Stimulated activated CD4-positive, alpha-beta T cell treated with anti-CD3 and anti-CD28 coated beads, Interleukin-12 subunit alpha, Interleukin-12 subunit beta, amount 100 ng/mL, for 4 hours (primary cell): ENCODE results near the gene FLYWCH1.

Experiments
- DNase-seq: peaks from one replicate; pipeline ENCODE4 v3.0.0-alpha.2; 2020

The FLYWCH1 gene

DNA sequence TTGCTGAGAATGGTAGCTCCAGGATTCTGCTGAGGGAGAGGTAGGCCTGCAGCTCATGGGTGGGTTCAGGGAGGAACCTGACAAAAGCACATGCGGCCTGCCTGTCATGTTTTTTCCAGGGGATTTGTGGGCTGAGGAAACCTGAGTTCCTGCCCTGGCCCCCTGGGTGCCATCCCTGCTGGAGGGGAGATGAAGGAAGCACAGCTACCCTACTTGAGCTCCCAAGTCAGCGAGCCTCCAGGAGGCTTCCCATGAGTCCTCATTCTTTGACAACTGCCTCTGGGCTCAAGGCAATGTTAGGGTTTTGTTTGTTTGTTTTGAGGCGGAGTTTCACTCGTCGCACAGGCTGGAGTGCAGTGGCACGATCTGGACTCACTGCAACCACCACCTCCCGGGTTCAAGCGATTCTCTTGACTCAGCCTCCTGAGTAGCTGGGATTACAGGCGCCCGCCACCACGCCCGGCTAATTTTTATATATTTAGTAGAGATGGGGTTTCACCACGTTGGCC lies 12.1 kb upstream of the FLYWCH1 start:
- no peak for DNase-seq

DNA sequence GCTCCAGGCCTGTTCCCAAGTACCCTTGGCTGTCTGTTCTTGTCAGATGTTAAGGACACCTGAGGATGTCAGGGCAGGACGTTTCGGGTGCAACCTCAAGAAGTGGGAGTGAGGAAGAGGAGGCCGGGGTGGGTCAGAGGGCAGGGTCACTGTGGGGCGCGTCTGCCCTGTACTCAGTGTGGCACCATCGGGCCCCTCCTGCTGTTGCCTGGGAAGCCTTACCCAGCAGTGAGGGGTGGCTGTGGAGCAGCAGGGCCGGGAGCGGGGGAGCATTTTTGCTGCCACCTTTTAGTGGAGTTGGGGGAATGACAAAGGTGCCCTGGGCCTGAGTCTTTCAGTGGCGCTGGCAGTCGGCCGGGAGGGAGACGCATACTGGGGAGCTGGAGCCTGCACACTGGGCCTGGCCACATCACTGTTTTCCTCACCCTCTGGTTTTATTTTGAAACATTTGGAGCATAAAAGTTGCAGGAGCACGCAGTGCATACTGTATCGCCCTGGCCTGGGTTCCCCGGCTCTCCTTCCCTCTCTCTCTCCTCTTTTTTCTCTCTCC lies 11.1 kb upstream of the FLYWCH1 start:
- DNase-seq = no peak

DNA sequence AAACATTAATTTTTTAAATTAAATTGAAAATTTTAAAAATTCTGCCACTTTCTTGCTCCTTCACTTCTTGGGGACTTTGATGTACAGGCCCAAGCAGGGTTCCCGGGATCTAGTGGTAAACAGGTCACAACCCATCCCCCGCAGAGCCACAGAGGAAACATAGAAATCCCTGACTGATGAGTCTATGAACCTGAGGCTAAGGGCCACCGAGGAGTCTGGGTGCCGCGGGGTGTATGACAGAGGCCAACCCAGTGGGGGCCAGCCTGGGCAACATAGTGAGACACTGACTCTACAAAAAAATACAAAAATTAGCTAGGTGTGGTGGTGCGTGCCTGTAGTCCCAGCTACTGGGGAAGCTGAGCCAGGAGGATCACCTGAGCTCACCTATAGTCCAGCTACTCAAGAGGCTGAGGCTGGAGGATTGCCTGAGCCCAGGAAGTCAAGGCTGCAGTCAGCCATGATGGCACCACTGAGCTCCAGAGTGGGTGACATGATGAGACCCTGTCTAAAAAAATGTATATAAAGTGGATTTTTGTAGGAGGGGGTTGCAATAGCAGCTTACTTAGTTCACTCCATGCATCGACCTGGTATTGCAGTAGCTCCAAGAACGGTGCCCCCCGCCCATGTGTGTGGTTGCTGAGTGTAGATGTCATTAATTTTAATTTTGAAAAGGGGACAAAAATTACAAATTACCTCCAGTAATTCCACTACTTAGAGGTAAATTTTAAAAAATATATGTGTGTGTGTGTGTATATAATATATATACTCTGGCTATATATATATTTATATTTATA lies 9.2 kb upstream of the FLYWCH1 start:
- DNase-seq = no peak

DNA sequence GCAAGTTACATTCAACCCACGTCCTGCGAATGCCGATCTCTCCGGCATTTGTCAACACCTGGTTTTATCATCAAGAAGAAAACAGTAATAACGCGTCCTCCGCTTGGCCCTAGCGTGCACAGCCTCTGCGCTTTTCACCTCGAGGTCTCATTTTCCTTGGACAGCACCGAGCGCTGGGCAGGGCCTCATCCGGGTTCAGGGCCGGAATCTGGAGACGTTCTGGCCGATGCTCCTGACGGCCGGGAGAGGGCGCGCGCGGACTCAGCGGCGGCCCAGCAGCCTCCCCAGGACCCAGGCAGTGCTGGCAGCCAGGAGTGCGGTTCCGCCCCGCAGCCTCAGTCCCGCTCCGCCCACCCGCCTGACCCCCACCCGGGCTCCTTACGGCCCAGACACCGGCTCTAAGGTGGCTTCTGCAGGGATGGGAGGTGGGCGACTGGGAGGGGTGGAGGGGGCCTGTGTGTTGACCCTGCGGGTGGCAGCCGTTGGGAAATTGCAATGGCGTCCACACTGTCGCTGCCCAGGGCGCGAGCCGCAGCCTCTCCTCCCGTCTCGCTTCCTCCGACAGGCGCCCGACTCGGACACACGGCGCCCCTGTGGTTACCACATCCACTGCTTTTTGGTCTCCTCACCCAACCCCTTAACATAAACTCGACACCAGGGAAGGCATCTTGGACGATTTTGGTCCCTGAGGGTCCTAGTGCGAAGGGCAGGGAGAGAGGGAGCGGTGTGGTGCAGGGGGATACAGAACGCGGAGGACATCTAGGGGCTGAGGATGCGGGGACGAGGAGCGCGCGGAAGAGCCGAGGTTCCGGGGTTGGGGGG lies 7.4 kb upstream of the FLYWCH1 start:
- peak; percentile 74 for DNase-seq

DNA sequence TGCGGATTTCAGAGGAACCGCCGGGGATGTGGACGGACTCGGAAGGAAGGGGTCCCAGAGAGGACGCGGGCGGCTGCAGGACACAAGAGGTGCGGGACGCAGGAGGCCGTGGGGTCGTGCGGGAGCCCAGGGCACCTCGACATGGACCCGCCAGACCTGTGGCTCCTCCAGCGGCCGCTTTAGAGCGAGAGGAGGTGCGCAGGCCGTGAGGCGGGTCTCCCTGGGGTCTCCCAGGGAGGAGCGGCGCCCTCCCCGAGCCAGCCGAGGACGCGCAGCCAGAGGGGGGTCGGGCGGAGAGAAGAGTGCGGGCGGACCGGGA lies 6.8 kb upstream of the FLYWCH1 start:
- DNase-seq = peak; percentile 18

DNA sequence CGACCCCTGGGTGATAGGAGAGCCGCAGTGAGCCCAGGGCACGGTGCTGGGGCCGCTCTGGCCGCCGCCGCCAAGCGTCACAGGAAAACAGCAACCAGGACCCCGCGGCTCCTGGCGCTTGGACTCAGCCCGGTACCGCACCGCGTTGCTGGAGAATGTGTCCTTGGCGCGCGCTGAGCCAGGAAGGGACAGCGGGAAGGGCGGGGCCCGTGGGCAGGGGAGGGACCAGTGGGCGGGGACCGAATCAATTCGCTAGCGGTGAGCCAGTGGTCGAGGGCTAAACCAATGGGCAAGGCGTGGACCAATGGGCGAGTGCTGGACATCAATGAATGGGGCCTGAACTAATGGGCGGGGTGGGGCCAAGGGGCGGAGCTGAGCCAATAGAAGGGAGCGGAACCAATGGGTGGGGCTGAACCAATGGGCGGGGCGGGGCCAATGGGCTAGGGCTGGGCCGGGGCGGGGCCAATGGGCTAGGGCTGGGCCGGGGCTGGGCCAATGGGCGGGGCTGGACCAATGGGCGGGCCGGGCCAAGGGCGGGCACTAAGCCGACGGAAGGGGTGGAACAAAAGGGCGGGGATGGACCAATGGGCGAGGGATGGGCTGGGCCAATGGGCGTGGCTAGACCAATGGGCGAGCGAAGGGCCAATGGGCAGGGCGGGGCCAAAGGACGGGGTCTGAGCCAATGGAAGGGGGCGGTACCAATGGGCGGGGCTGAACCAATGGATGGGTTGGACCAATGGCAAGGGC lies 6.3 kb upstream of the FLYWCH1 start:
- DNase-seq = peak; percentile 89

DNA sequence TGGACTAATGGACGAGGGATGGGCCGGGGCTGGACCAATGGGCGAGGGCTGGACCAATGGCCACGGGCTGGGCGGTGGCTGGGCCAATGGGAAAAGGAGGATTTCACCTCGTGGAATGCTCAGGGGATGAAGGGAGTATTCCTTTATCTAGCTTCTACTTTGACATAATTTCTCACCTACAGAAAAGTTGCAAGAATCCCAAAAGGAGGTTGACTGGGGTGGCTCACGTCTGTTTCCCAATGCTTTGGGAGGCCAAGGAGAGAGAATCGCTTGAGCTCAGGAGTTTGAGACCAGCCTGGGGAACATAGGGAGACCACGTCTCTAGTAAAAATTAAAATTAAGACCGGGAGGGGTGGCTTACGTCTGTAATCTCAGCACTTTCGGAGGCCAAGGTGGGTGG lies 5.7 kb upstream of the FLYWCH1 start:
- DNase-seq = no peak

DNA sequence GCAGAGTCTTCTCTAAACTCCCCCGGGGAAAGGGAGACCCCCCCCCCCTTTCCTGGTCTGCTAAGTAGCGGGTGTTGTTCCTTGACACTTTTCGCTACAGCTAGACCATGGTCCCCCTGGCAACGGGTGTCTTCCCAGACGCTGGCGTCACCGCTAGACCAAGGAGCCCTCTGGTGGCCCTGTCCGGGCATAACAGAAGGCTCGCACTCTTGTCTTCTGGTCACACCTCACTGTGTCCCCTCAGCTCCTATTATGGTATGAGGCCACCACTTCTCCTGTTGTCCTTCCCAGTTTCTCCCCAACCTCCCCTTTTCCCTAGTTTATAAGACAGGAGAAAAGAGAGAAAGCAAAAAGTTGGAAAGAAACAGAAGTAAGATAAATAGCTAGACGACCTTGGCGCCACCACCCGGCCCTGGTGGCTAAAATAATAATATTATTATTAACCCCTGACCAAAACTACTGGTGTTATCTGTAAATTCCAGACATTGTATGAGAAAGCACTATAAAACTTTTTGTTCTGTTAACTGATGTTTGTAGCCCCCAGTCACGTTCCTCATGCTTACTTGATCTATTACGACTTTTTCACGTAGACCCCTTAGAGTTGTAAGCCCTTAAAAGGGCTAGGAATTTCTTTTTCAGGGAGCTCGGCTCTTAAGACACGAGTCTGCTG lies 4.5 kb upstream of the FLYWCH1 start:
- peak; percentile 28 for DNase-seq

DNA sequence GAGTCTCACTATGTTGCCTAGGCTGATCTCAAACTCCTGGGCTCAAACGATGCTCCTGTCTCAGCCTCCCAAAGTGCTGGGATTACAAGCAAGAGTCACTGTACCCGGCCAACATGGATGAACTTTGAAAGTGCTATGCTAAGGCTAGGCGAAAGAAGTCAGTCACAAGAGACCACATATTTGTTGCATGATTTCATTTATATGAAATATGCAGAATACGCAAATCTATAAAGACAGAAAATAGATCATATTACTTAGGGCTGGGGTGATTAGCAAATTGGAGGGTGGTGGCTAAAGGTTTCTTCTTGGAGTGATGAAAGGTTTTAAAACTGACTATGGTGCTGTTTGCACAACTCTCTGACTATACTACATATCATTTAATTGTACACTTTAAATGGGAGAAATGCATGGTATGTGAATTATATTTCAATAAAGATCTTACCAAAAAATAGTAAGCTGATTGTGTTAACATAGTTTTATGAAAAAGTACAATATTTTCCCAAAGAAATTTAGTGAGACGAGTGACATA lies 1.2 kb upstream of the FLYWCH1 start:
- no peak for DNase-seq

DNA sequence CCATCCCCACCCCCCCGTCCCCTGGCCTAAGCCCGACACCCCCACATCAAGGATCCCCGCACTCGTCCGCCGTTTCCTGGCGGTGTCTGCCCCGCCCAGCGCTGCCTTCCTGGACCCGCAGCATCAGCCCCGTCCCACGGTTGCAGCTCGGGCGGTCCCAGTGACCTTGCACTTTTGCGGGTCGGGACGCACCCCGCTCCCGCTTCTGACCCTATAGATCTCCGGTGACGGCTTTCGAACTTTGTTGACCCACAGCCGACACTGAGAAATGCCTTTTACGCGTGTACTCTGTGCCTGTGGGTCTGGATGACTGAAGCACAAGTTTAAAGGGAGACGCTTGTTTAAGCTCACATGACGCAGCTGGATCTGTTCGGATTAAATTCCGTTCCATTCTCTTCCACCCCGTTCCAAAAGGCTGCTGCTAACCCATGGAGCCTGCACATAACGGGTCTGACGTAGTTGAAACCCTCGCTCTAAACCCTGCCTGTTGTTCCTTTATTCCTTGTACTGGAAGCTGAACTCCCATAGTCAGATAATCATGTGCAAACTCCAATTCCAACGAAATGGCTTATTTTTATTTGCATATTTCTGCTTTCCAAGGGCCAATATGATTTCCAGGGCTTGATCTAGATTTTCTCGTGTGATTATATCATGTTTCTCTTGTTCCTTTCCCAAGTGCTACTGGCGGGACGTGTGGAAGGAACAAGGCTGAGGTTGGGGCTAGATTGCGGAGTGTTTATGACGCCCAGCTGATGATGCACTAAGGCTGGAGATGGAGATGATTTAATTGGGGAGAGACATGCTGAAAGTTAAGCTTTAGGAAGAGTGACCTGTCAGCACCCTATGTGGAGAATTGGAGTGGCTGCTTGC lies 834 bp downstream of the FLYWCH1 start:
- DNase-seq = peak; percentile 31

DNA sequence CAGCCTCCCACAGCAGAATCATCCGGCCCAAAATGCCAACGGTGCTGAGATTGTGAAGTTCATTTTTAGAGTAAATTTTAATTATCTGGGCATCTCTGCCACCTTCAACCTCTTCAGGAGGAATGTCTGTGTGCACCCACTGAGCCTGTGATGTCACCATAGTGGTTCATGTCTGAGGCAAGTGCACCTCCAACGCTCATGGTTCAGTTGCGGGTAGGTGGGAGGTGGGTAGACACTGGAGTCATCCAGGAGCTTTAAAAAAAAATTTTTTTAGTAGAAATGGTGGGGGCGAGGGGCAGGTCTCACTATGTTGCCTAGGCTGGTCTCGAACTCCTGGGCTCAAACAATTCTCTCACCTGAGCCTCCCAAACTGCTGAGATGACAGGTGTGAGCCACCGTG lies 1.9 kb downstream of the FLYWCH1 start:
- no peak for DNase-seq

DNA sequence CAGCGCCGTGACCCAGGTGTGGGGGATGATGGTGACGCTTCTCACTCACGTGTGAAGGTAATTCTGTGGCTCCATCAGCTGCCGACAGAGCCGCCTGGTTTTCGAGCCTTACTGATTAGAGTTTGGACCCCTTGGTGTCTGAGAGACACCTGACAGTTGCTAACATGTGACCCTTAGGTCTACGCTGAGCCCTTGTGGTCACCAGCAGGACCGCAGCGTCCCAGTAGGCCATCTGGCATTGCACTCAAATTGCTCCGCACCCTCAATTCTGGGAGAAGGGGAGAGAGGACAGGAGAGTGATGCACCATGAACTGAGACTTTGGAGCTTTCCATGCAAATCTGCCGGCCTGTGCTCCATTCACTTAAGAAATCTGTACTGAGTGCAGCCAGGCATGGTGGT lies 2.5 kb downstream of the FLYWCH1 start:
- DNase-seq = no peak

DNA sequence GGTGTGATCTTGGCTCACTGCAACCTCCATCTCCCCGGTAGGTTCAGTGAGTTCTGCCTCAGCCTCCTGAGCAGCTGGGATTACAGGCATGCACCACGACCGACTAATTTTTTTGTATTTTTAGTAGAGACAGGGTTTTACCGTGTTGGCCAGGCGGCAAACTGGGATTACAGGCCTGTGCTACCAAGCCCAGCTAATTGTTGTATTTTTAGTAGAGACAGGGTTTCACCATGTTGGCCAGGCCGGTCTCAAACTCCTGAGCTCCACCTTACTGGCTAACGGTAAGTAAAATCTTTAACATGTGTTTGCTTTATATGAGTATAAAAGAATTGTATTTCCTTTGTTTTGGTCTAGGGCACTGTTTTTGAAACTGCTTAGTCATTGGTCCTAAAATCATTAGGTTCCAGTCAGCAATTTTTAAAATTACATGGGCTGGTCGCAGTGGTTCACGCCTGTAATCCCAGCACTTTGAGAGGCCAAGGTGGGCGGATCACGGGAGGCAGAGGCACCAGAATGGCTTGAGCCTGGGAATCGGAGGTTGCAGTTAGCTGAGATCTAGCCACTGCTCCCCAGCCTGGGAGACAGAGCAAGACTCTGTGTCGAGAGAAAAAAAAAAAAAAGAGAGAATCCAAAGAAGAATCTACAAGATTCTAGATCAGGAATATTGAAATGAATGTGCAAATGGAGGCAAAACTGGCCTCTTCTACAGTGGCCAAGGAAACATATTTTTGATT lies 3.6 kb downstream of the FLYWCH1 start:
- DNase-seq = no peak

DNA sequence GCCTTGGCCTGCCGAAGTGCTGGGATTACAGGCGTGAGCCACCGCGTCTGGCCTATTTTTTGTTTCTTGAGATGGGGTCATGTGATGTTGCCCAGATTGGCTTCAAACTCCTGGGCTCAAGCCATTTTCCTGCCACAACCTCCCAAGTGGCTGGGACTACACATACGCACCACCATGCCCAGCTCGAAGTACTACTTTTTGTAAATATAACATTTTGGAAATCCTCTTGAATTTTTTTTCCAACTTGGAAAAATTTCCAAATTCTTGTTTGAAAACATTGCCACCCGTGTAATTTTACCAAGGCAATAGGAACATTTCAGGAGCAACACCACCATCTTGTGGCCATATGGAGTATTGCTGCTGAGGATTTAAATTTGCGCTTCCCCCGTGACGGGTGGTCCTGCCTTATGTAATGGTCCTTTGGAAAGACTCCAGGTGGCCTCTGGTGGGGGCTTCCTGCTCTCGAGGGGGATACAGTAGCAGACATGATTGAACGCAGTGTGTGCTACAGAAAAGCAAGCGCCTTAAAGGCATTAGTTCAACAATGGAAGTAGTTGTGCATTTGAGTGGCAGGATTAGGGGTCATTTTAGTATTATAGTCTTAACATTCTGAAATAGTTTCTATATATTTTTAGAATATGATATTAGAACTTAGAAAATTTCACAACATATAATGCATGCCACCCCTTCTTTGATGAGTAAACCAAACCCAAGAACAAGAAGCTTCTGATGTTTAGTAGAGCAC lies 8.0 kb downstream of the FLYWCH1 start:
- DNase-seq = peak; percentile 47

DNA sequence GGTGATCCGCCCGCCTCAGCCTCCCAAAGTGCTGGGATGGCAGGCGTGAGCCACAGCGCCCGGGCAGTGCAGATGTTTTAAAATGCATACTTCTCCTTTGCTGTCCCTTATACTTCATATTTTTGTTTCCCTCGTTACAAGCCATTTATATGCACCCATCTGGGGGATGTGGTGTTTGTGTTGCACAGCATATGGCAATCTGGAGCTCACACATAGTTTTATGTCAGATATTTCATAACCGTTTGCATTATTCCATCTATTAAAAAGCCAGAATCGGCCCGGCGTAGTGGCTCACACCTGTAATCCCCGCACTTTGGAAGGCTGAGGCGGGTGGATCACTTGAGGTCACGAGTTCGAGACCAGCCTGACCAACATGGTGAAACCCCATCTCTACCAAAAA lies 11.8 kb downstream of the FLYWCH1 start:
- no peak for DNase-seq

DNA sequence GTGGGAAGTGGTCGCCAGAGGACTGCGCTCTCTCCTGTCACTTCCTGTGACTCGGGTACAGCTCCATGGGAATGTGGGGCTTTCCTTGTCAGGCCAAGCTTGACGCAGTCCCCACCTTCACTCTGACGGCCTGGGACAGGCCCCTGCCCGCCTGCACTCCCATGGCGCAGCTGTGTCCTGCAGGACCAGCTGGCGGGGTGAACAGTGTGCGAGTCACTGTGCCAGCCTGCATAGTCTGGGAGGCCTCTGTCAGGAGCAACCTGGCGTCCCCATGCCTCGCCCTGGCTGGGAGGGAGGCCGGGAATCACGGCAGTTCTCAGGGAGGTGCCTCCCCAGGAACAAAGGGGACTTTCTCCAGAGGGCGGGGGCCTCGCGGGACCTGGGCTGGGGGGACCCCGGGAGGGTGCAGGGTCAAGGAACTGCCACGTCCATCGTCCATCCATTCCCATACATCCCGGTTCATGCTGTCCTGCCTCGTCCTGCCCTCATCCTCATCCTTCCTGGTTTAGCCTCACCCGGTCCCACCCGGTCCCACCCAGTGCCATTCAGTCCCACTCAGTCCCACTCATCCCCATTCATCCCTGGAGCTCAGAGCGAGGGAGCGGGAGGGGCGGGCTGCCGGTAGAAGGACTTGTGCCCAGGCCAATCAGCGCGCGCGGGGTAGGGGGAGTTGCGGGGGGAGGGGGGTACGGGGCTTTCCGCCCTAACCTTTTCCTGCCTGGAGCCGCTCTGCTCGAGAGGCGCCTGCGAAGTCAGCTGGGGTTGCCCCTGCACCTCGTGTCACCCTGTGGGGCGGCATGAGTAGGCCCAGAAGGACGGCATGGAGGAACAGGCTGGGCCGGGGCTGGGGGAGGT lies 13.4 kb downstream of the FLYWCH1 start:
- DNase-seq = no peak

DNA sequence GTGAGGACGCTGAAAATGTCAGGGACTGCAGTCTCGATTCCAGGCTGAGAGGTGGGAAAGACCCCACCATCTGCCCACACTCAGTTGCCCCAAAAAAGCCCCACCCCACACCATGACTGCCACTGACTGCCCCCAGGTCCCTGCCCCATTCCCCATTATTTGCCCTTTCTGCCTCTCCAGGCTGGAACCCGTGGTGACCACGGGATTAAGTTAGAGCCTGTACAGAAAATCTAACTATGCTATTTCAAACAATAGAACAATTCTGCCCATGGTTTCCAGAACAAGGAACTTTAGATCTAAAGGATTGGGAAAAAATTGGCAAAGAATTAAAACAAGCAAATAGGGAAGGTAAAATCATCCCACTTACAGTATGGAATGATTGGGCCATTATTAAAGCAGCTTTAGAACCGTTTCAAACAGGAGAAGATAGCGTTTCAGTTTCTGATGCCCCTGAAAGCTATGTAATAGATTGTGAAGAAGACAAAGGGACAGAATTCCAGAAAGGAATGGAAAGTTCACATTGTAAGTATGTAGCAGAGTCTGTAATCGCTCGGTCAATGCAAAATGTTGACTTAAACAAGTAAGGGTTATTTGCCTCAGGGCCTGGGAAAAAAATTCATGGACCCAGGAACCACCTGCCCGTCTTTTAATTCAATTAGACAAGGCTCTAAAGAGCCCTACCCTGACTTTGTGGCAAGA lies 14.4 kb downstream of the FLYWCH1 start:
- DNase-seq = no peak

DNA sequence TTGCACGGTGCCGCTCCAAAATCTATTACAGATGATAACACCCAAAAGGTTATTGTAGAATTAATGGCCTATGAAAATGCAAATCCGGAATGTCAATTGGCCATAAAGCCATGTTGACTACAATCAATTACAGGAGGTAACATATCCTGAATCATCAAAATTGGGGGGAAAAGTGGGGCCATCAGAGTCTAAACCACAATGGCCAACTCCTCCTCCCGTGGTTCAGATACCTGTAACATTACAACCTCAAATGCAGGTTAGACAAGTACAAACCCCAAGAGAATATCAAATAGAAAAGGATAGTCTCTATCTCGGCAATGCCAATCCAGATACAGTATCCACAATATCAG lies 14.9 kb downstream of the FLYWCH1 start:
- no peak for DNase-seq
